Right lung (tissue), 5 donors: ENCODE measurements around the gene HHATL. TPM values are rescaled to one million over a fixed set of nuclear protein-coding genes. Genes with fewer than 3 reads are reported as not detected.

Source experiments
- DNase-seq, 2 donors: peaks; one replicate each; pipeline ENCODE4 v3.0.0-alpha.2; 2013
- polyA plus RNA-seq, 5 donors: library from polyadenylated mRNA; unstranded; fragments of 120-200 nt; gene quantifications; one replicate each; pipeline versions ENCODE4 v1.2.1 to v1.2.3, GENCODE V29; 2013; ENCODE audit warnings: inconsistent platforms in 1 of 5, low replicate concordance in 1 of 5; ENCODE audit not compliant: insufficient read length in 5 of 5, insufficient read depth in 1 of 5

Gene HHATL
- polyA plus RNA-seq, 5 donors = 0.84 to 3.0 (median 1.6) TPM; not detected in 1

DNA sequence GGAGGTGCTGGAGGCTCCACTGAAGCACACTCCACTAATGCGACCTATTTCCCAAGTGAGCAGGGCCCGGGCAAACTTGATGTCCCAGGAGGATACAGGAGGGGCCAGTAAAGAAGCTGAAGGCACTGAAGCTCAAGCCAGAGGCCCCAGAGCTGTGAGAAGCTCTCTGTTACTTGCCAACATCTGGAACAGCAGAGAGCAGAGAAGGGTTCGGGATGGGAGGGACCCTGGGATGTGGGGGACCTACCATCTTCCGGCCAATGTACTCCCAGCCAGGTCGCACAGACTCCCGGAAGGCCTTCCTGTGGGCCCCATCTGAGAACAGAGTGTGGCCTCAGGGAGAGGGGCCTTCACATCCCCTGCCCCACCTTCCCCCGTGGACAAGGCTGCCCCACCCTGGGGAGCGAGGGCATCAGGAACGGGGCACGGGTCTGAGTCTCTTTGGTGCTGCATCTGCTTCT lies 3.1 kb downstream of the HHATL start:
- DNase-seq = no peak

DNA sequence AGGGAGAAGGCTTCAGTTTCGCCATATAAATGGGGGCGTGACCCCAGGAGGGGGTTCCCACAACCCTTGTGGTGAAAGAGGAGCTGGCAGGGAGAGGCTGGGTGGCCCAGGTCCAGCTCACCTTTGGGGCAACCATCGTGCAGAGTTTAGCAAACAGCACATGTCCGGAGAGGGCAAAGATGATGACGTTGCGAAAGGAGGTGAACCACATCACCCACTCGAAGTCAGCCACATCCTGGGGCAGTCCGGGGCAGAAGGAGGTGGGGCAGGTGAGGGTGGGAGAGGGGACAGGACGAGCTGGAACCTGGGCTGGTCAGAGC lies 3.7 kb downstream of the HHATL start:
- DNase-seq = no peak

DNA sequence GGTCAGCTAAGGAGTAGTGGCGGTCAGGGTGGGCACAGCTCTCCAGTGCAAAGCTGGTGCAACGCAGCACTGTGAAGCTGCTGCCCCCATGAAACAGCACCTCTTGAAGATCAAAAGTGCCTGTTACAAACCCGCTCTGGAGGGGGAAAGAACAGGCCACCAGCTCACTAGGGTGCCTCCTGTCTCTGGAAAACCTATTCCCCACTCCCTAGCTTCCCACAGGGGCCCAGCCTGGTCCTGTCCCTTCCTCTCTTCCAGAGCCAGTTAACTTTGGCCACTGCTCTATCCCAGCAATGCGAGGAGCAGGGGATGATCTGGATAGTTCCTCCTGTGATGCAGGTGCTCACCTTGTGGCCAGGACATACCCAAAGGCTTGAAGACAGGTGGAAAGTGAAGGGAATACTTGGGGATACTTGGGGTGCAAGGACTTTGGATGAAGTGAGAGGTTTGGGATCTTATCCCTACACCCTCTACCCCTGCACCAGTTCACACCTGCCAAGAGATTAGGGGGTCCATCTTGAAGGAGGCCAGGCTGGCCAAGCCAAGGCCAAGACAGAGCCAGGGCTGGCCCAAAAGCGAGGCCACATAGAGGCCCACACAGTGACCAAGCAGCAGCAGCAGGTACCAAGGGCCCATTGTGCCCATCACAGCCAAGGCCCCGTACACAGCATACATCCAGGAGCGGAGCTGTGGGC lies 4.2 kb downstream of the HHATL start:
- DNase-seq = no peak

DNA sequence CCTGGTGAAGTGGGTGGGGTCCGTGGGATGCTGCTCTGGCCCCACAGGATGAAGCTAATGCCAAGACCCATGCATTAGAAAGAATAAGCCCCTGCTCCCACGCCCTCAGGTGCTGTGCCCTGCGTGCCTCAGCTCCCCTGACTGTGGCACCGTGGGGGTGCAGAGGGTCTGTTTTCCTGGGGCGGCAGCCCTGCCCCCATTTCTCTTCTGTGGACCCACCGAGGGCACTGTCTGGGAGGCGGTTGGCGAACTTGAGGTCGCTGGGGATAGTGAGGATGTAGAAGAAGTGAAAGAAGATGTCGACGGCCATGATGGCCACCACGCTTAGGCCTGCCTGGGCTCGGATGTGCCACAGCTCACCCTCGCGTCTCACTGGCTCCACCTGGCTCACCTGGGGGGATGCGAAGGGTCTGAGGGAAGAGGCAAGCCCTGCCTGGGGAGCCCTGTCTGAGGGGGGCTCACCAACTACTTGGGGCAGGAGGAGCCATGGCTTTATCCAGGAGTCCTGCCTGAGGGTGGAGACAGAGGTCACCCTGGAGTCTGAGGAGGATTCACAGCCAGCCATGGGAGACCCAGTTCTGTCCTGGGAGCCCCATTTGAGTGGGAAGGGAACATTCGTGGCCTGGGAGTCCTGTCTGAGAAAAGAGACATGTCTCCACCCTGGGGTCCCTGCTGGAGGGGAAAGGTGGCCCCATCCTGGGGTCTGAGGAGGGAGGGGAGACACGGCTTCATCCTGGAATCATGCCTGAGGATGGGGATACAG lies 5.1 kb downstream of the HHATL start:
- no peak for DNase-seq

DNA sequence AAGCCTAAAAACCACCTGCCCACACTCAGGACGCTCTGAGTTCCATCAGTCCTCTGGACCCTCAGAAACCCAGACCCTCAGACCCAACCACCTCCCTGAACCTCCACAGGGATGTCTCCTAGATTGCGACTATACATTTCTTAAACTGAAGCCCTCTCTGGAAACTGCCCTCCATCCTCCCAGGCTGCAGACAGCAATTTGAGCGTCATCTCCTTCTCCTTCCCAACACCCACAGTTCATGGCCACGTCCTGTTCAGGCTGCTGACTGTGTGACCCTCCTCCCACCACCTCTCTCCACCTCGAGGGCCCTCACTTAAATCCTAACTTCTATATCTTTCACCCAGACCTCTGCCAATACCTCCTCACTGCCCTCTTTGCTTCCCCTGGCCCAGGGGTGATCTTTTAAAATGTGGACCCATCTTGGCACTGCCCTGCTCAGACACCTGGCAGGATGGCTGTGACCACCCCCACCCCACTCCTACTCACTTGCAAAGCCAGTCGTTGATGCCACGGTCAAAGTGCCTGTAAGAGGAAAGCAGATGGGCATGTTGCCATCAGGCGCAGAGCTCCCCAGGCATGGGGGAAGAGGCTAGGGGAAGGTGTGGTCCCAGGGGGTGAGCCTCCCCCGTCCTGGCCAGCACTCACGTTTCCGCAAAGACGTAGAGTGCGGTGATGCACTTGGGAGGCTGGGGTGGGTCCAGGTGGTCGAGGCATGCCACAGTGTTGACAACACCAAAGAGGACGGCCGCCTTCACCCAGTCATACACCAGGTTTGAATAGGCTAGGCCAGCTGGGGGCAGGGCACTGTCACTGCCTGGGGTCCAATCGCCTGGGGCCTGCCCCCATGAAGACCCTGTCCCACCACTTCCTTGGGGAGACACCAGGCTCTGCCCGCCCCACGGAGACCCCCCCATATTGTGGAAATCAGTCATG lies 6.0 kb downstream of the HHATL start:
- no peak for DNase-seq

DNA sequence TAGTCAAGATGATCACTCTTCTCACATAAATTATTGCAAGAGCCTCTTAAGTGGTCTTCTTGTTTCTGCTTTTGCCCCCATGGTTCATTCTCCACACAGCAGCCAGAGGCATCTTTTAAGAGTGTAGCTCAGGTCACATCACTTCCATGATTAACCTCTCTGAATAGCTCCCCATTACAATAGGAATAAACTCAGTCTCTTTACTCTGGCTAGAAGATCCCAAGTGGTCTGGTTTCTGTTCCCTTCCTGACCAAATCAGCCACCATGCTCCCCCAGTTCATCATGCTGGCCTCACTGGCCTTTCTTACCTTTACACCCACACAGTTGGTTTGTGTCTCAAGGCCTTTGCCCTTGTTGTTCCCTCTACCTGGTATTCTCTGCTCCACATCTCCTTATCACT lies 8.2 kb downstream of the HHATL start:
- no peak for DNase-seq

DNA sequence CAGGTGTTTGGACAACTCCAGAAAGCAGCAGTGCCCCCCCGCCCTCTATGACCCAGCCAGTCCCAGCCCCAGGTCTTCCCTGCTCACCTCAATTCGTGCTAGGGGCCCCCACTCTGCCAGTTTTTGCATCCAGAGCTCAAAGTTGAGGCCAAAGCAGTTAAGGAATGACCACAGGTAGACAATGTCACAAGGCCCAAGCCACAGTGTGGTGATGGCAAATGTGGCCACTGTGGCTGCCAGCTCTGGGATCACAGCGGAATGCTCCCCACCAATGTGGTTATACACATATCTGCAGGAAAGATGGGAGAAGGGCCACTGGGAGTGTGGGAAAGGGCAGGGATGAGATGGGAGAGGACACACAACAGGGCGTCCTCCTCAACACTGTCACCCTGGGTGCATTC lies 9.1 kb downstream of the HHATL start:
- no peak for DNase-seq

DNA sequence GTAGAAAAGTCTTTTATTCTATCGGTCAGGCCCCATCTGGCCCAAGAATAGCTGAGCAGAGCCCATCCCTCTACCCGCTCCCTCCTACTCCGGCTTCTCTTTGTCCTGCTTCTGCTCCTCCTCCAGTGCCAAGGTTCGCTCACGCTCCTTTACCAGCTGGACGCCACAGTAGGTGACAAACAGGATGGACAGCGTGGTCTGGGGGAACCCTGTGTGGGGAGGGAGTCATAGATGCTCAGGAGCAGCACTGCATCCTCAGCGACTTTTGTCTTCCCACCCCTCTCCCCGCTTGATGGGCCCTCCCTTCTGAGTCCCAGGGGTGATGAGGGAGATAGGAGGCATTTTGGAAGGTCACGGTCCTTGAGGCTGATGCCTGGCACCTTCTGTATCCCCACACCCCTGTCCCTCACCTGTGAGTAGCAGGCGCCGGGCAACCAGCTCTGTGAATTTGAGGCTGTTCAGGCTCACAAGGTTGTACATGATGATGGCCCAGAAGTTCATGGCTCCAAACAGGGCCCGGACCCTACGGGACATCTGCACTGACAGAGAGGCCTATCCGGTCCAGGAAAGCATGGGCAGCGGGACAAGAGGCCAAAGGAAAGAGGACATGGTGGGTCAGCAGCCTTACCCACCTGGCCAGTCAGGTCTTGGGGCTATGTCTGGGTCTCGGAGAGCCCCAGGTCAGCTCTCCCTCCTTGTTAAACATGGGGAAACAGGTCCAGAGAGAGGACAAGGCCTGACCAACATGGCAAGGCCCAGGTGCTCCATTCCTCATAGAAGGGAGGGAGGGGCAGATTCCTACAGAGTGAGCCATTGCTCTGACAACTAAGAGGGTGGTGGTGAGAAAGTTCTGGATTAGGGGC lies 9.7 kb downstream of the HHATL start:
- DNase-seq = no peak

DNA sequence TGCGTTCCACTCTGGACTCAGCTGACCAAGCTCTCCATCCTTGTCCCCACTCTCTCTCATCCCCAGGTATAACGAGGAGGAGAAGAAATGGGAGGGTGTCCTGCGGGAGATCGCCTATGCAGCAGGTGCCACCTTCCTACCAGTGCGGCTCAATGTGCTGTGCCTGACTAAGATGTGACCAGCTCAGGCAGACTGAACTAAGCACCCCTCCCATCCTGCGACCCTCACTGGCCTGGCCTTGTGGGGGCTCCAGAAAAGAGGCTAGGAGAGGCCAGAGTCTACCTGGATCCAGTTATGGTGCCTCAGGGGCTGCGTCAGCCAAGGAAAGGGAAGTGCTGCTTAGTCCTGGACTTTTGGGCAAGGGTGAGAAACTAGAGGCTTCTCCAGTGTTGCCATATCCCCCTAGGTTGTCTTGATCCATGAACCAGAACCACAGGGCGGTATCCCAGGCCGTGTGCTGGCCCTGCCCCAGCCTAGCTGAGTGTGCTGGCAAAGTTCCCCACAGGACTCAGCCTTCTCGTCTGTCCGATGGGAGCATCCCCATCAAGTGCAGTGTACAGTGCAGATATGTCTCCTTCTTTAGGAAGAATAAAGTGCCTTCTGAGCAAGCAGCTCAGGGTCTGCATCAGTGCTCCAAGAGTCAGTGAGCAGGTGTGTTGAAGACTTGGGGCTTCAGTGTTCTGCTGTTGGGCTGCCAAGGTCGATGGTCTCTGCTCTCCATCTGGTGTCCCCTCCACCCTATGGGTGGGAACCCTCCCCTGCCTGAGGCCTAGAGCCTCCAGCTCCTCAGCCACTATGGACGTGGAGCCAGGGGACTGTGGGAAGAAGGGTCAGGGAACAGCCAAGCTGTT lies 10.6 kb downstream of the HHATL start:
- DNase-seq = no peak

DNA sequence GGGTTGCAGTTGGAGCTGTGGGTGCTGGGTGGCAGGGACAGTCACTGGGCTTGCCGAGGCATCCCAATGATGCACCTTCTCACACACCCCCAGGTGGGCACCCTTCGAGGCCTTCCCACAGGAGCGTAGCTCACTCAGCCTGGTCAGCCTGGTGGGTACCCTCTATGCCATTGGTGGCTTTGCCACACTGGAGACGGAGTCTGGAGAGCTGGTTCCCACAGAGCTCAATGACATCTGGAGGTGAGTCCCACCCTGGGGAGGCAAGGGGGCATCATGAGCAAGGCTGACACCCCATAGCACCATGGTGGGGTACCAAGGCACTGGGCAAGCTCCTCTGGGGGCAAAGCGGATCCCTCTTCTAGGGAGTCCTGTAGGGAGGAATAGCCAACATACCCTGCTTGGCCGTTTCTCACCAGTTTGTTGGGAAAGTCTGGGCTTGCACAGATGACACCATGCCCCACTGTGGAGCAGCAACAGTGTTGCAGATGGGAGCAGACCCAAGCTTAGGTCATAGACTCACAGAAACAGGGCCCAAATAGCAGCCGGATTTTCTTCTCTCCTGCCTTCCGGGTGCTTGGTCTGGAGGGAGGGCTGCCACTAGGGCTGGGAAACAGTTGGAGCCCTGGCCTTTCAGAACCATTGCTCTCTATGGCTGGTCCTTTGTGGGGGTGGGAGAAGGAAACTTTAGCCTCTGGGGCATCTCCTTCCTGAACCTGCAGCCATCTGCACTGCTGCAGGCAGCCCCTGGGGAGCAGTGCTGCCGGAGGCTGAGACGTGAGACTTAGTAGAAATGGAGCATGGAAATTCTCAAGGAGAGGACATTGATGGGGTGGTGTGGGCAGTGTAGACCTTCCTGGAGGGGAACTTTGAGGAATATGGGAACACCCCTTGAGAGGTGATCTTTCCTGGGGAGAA lies 11.6 kb downstream of the HHATL start:
- DNase-seq = no peak

DNA sequence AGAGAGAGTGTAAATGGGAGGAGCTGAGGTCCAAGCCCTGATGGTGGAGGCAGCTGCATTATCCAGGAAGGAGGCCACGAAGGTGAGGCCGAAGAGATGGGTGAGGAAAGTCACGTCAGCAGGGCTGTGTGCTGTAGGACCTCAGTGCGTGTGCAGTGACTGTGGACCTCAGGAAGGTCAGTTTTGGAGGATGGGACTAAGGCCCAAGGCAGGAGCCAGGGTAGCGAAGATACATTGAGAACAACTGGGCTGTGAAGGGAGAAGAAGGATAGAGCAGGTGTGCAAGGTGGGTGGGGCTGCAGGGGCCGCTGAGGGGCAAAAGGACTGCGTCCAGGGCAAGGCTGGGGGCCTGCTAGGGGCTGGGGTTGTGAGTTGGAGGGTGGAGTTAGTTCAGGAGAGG lies 12.4 kb downstream of the HHATL start:
- DNase-seq = no peak

DNA sequence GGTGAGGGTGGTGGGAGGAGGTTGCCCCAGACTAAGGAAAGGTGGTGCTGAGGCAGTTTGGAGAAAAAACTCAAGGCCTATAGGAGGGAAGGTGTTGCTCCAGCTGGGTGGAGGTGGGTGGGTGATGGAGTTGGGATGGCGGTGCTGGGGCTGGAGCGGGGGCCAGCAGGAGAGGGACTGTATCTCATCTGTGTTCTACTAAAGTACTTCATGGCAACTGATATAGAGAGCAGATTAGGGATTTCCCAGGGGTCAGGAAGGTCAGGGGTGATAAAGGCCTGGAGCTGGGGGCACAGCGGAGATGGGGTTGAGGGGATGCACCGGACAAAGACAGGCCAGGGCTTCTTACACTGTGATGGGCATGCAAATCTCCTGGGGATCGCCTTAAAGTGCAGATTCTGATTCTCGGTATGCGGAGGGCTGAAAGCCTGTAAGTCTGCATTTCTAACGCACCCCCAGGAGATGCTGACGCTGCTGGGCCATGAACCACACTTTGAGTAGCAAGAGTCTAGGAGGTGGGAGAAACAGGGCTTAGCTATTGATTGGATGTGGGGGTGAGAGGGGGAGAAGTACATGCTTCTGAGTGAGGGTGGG lies 13.1 kb downstream of the HHATL start:
- DNase-seq = no peak

DNA sequence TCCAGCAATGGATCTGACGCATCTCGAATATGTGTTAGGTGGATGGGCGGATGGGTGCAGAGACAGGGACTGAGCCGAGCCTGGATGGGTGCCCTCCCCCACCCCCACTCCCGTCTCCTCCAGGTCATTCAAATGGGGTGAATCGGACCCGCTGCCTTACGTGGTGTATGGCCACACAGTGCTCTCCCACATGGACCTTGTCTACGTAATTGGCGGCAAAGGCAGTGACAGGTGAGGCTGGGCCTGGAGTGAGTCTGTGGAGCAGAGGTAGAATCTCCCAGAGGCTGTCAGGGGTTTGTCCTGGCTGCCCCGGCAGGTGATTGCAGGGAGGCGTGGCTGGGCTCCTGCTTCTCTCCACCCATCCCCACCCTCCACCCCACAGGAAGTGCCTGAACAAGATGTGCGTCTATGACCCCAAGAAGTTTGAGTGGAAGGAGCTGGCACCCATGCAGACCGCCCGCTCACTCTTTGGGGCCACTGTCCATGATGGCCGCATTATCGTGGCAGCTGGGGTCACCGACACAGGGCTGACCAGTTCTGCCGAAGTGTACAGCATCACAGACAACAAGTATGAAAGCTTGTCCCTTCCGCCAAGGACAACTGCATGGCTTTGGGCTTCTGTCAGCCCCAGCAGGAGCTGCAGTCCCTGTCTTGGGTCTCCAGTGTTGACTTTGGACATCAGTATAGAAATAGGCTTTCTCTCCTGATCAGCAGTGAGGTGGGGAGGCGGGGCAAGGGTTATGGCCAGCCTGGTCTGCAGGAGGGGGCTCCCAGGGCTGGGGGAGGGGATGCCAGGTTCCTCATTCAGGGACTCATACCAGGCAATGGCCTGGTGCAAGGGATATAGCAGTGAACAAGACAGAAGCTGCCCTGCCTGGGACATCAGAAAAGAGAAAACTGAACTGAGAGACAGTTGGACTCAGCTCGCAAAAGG lies 13.8 kb downstream of the HHATL start:
- DNase-seq = no peak

DNA sequence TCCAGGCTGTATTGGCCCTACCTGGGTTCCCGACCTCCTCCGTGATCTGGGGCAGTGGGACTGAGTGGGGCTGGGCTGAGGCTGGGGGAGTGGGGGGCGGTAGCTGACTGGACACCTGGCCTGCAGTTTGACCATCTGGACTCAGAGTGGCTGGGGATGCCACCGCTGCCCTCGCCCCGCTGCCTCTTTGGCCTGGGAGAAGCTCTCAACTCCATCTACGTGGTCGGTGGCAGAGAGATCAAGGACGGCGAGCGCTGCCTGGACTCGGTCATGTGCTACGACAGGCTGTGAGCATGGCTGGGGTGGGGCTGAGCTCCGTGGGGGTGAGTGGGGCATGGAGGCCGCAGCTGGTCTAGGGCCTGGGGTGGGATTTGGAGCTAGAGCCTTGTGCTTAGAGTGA lies 14.6 kb downstream of the HHATL start:
- no peak for DNase-seq

DNA sequence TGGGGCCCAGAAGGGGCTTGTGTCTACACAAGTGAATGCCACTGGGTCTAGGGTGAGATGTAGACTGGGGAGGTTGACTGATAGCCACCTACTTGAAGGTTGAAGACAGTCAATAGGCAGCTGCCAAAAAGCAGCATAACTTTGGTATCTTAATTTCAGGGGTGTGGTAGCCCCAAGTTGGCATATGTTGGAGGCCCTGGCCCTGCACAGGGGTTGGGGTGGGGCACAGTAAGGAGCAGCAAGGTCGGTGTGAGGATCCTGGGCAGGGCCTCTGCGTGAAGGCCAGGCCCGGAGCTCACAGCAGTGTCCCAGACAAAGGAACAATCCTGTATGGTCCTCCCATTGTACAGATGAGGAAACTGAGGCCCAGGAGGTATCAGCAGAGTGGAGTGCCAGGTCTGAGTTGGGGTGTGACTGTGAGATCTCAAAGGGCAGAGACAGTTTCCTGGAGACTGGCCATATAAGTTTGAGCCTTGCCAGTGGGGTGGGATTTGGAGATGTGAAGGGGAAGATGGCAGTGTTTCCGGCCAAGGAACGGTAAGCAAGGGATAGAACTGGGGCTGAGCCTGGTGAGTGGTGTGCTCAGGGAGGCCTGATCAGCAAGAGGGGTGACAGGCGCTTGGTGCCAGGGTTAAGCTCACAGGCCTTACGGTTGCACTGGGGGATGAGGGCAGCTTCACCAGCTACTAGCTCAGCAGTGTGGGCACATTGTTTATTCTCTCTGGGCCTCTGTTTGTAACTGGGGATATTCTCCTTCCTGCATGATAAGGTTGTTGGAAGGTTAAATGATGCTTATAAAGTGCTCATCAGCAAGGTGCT lies 15.6 kb downstream of the HHATL start:
- DNase-seq = no peak

DNA sequence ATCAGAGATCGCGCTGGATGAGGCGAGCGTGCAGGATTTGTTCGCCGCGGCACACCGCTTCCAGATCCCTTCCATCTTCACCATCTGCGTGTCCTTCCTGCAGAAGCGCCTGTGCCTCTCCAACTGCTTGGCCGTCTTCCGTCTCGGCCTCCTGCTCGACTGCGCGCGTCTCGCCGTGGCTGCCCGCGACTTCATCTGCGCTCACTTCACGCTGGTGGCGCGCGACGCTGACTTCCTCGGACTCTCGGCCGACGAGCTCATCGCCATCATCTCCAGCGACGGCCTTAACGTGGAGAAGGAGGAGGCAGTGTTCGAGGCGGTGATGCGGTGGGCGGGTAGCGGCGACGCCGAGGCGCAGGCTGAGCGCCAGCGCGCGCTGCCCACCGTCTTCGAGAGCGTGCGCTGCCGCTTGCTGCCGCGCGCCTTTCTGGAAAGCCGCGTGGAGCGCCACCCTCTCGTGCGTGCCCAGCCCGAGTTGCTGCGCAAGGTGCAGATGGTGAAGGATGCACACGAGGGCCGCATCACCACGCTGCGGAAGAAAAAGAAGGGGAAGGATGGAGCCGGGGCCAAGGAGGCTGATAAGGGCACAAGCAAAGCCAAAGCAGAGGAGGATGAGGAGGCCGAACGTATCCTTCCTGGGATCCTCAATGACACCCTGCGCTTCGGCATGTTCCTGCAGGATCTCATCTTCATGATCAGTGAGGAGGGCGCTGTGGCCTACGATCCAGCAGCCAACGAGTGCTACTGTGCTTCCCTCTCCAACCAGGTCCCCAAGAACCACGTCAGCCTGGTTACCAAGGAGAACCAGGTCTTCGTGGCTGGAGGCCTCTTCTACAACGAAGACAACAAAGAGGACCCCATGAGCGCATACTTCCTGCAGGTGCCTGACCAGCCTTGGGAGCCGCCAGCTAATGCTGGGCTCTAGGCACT lies 16.4 kb downstream of the HHATL start:
- no peak for DNase-seq
